HCT116 (cell line): ENCODE measurements around the gene NCAPG.

Source experiments
- POLR2AphosphoS5 ChIP-seq: IDR thresholded peaks from 2 replicates; pipeline ENCODE4 v1.6.1; 2011; ENCODE audit warnings: mild to moderate bottlenecking, low read depth, low read length, moderate library complexity
- TF ChIP-seq, protein P1 (sequence below), 3 experiments: fragments of 200-600 bp in 1 of 3; sonication (generic) in 1 of 3; IDR thresholded peaks in 2 of 3; conservative IDR thresholded peaks in 1 of 3; 2 replicates each; pipeline ENCODE4 v1.5.1; 2012 to 2017; ENCODE audit warnings: low read depth in 2 of 3, low read length in 2 of 3, antibody characterized with exemption in 1 of 3, borderline replicate concordance in 1 of 3, control low read depth in 1 of 3, mild to moderate bottlenecking in 1 of 3, mixed read lengths in 1 of 3, mixed run types in 1 of 3, moderate library complexity in 1 of 3; ENCODE audit not compliant: insufficient read depth in 1 of 3

DNA sequence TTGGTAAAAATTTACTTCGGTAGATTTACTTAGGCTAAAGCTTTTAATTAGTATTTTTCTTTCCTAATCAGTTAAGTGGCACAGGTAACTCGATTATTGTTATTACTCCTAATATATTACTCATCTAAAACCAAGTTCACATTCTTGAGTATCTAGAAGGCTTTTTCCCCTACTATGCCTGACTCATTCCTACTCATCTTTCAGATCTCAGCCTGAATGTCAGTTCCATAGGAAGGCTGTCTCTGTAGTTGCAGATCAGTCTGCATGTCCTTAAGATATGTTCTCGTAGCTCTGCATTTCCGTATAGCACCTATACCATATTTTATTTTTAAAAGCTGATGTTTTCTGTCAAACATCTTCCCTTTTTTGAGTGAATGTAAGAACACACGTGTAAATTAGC lies 23.5 kb upstream of the NCAPG start:
- TF ChIP-seq POLR2AphosphoS5, result no peak
- TF ChIP-seq, protein P1, sequence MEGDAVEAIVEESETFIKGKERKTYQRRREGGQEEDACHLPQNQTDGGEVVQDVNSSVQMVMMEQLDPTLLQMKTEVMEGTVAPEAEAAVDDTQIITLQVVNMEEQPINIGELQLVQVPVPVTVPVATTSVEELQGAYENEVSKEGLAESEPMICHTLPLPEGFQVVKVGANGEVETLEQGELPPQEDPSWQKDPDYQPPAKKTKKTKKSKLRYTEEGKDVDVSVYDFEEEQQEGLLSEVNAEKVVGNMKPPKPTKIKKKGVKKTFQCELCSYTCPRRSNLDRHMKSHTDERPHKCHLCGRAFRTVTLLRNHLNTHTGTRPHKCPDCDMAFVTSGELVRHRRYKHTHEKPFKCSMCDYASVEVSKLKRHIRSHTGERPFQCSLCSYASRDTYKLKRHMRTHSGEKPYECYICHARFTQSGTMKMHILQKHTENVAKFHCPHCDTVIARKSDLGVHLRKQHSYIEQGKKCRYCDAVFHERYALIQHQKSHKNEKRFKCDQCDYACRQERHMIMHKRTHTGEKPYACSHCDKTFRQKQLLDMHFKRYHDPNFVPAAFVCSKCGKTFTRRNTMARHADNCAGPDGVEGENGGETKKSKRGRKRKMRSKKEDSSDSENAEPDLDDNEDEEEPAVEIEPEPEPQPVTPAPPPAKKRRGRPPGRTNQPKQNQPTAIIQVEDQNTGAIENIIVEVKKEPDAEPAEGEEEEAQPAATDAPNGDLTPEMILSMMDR (IDR thresholded peaks at IDR 0.05 in 2 of 3, conservative IDR thresholded peaks at IDR 0.05 in 1 of 3; ENCODE audit: borderline replicate concordance in 1 of 3, insufficient read depth in 1 of 3, low read depth in 2 of 3, low read length in 2 of 3), result no peak
